Stimulated activated naive CD8-positive, alpha-beta T cell treated with anti-CD3 and anti-CD28 coated beads, Interleukin-15, Interleukin-2, amounts not matched to agents 100 ng/mL and 50 ng/mL, for 24 hours (primary cell): ENCODE data around the gene GALNT18.
A peak's percentile ranks its signal among the peaks of the same experiment; 100 is the strongest.

Experiments
- H3K27ac Mint-ChIP-seq: one replicate; pipeline ENCODE4 v1.8.0; 2021; ENCODE audit warnings: mild to moderate bottlenecking, mixed read lengths
- H3K27me3 Mint-ChIP-seq: one replicate; pipeline ENCODE4 v1.8.0; 2021; ENCODE audit warnings: mixed read lengths
- H3K36me3 Mint-ChIP-seq: one replicate; pipeline ENCODE4 v1.8.0; 2021; ENCODE audit warnings: low read depth, mixed read lengths
- H3K4me1 Mint-ChIP-seq: one replicate; pipeline ENCODE4 v1.8.0; 2021; ENCODE audit warnings: low read depth, mixed read lengths
- H3K4me3 Mint-ChIP-seq: one replicate; pipeline ENCODE4 v1.8.0; 2021; ENCODE audit warnings: mild to moderate bottlenecking, mixed read lengths
- H3K9me3 Mint-ChIP-seq: one replicate; pipeline ENCODE4 v1.8.0; 2021; ENCODE audit warnings: mixed read lengths

Gene GALNT18

DNA sequence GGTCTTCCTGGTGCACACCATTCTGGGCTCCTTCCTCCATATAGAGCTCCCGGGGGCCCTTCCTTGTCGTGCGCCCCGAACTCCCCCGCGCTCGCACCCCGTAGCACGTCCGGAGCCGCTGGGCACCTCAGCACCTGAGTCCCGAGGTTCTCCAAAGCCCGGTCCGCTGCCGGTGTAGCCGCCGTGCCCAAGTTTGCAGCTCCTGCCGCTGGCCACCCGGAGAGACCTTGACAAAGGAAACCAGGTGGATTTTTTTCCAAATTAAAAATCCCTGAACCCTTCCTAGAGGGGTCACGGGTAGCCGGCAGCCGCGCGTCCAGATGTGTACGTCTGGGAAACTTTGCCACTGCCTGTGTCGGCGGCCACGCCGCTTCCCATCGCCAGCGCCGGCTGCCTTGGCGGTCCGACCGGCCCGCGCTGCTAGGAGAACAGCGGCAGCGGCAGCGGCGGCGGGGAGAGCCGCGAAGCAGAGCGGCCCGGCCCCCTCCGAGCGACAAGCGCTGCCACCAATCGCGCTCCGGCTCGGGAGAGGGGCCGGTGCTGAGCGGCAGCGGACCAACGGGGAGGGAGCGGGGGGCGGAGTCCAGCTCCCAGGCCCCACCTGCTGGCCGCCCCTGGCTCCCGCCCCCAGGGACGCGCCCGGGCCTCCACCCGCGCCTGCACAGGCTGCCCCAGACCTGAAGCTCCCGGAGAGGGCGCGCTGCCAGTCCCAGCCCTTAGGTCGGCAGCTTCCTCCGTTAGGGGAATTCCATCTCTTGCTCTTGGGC lies at the start of gene GALNT18:
Gene GALNT18 (minus strand): TSS at position 433 of the 767 bp plus-strand sequence.
- H3K9me3 Mint-ChIP-seq, result no peaks in the 10 kb centered on the region

DNA sequence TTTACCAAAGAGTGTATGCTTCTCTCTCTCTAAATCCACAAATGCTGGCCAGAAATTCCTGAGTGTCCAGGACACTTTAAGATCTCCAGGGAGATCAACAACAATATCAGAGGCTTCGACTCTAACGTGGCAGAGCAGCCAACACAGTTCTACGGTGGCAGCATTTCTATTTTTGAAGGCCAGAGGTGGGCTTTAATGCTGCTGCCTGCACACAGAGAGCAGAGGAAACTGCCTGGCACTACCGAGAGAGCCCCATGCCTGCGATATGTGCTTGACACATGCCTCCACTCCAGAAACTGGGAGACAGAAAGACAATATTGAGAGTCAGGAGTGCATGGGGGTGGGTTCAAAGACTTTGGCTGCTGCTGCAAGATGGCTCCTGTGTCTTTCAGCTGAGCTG lies 48.8 kb upstream of the GALNT18 start:
- Mint-ChIP-seq H3K27me3 (peaks cover 7% of the 10 kb centered on the region), H3K4me3 (no peak overlapping the region), H3K4me1 (no peaks in the 10 kb centered on the region), H3K9me3 (no peaks in the 10 kb centered on the region), H3K36me3 (no peaks in the 10 kb centered on the region), H3K27ac (no peak overlapping the region)

More for the DNA sequence above, at the start of gene GALNT18:
- H3K4me1 Mint-ChIP-seq, result peaks cover 9% of the 10 kb centered on the region
- peak within 1 kb of the TSS; percentile 68 for H3K27ac Mint-ChIP-seq
- H3K27me3 Mint-ChIP-seq, result peaks cover 69% of the 10 kb centered on the region
- H3K36me3 Mint-ChIP-seq, result no peaks in the 10 kb centered on the region
- peak within 1 kb of the TSS; percentile 84 for H3K4me3 Mint-ChIP-seq

GRCh38 chr11:11669233-11669846 lies 47.5 kb upstream of the GALNT18 start:
- peaks cover 4% of the 10 kb centered on the region for H3K27me3 Mint-ChIP-seq
- H3K27ac Mint-ChIP-seq, result no peak overlapping the region
- no peaks in the 10 kb centered on the region for H3K36me3 Mint-ChIP-seq
- no peaks in the 10 kb centered on the region for H3K4me1 Mint-ChIP-seq
- no peaks in the 10 kb centered on the region for H3K9me3 Mint-ChIP-seq
- no peak overlapping the region for H3K4me3 Mint-ChIP-seq

DNA sequence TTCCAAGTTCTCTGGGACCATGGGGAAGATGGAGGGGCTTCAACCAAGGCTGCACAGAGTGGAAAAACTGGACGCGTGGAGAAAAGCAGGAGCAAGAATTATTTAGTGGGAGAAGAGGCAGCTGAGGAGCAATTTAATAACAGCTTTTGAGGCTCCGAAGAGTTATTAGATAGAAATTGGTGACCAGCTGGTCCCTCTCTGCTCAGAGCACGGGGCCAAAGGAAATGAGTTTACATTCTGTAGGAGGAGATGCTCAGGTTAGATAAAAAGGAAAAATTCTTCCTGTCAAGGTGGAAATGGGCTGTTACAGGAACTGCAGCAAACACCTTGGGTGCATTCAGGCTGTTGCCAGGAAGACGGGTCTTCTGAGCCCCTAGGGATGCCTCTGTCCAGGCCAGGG lies 47.0 kb upstream of the GALNT18 start:
- H3K27me3 Mint-ChIP-seq, result peaks cover 4% of the 10 kb centered on the region
- H3K27ac Mint-ChIP-seq, result no peak overlapping the region

GRCh38 chr11:11668274-11668673 lies 46.5 kb upstream of the GALNT18 start:
- no peaks in the 10 kb centered on the region for H3K4me1 Mint-ChIP-seq
- peaks cover 4% of the 10 kb centered on the region for H3K27me3 Mint-ChIP-seq
- no peaks in the 10 kb centered on the region for H3K9me3 Mint-ChIP-seq
- H3K4me3 Mint-ChIP-seq, result no peak overlapping the region
- H3K27ac Mint-ChIP-seq, result no peak overlapping the region
- no peaks in the 10 kb centered on the region for H3K36me3 Mint-ChIP-seq

More for the DNA sequence above, 47.0 kb upstream of the GALNT18 start:
- Mint-ChIP-seq H3K4me3 (no peak overlapping the region), H3K9me3 (no peaks in the 10 kb centered on the region), H3K36me3 (no peaks in the 10 kb centered on the region), H3K4me1 (no peaks in the 10 kb centered on the region)

DNA sequence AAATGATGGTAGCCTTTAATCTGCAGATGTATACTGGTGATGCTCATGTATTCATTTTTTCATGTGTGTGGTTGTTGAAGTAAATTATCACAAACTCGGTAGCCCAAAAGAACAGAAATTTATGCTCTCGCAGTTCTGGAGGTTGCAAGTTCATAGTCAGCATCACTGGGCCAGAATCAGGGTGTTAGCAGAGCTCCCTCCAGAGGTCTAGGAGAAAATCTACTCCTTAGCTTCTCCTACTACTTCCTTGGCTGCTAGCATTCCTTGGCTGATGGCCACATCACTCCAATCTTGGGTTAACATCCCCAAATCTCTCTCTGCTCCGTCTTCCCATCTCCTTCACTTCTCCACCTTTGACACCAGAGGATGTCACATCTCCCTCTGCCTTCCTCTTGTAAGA lies 45.3 kb upstream of the GALNT18 start:
- no peaks in the 10 kb centered on the region for H3K36me3 Mint-ChIP-seq
- no peak overlapping the region for H3K4me3 Mint-ChIP-seq
- H3K27me3 Mint-ChIP-seq, result peaks cover 4% of the 10 kb centered on the region

DNA sequence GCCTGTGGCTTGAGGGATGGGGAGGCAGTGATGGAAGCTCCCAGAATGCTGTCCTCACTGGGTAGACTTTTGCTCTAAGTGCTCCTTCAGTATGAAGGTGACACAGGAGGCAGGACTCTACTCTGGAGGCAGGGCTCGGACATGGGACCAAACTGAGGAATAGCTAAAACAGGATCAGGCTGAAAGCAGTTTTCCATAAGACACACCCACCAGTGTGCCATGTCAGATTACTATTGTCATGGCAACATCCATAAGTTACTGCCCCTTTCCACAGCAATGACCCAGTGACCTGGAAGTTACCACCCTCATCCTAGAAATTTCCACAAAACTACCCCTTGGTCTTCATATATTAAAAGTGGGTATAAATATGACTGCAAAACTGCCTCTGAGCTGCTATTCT lies 43.6 kb upstream of the GALNT18 start:
- peaks cover 4% of the 10 kb centered on the region for H3K27me3 Mint-ChIP-seq

More for the DNA sequence above, 45.3 kb upstream of the GALNT18 start:
- Mint-ChIP-seq H3K9me3 (no peaks in the 10 kb centered on the region), H3K4me1 (no peaks in the 10 kb centered on the region), H3K27ac (no peak overlapping the region)

GRCh38 chr11:11663907-11664306 lies 42.1 kb upstream of the GALNT18 start:
- Mint-ChIP-seq H3K36me3 (no peaks in the 10 kb centered on the region), H3K4me3 (no peak overlapping the region), H3K27me3 (peaks cover 4% of the 10 kb centered on the region), H3K9me3 (no peaks in the 10 kb centered on the region), H3K27ac (no peak overlapping the region), H3K4me1 (no peaks in the 10 kb centered on the region)

More for the DNA sequence above, 43.6 kb upstream of the GALNT18 start:
- Mint-ChIP-seq H3K27ac (no peak overlapping the region), H3K9me3 (no peaks in the 10 kb centered on the region), H3K36me3 (no peaks in the 10 kb centered on the region), H3K4me1 (no peaks in the 10 kb centered on the region), H3K4me3 (no peak overlapping the region)

DNA sequence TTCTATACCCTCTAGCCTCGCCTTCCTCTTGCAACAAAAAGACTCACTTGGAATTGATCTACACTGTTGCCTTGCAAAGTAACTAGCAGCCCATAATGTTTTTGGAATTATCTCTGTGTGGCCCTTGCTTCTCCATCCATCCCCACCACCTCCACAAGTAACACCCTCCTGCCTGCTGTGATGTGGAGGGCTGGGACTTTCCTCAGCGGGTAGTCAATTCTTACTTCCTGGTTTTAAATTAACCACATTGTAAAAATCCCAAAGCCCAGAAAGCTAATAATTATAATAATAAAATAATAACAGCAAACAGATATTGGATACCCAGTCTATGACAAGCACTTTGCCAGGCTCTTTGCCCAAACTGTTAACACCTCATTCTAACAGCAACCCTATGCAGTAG lies 40.8 kb upstream of the GALNT18 start:
- no peaks in the 10 kb centered on the region for H3K9me3 Mint-ChIP-seq
- no peak overlapping the region for H3K27ac Mint-ChIP-seq
- H3K27me3 Mint-ChIP-seq, result peaks cover 4% of the 10 kb centered on the region
- H3K36me3 Mint-ChIP-seq, result no peaks in the 10 kb centered on the region
- no peak overlapping the region for H3K4me3 Mint-ChIP-seq
- no peaks in the 10 kb centered on the region for H3K4me1 Mint-ChIP-seq

- no peaks in the 10 kb centered on the region for H3K4me1 Mint-ChIP-seq
Measured at GRCh38 chr11:11661326-11662040, 39.7 kb upstream of the GALNT18 start.

DNA sequence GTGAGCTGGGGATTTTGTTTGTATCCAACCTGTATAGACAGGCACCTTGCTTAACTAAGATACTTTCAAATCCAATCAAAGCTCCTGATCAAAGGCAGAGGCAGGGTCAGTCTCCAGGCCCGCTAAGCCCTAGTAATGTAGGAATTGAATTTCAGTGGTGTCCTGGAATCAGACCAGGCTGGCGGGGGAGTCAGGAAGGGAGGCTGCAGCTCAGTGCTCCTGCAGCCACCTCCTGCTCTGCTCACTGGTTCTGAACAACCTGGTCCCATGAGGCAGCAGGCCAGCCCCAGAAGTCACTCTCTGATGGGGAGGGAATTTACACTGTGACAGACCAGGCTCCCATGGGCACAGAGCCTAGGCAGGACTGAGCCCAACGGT lies 38.5 kb upstream of the GALNT18 start:
- Mint-ChIP-seq H3K4me3 (no peak overlapping the region), H3K27me3 (peaks cover 2% of the 10 kb centered on the region), H3K27ac (no peak overlapping the region), H3K36me3 (no peaks in the 10 kb centered on the region), H3K4me1 (no peaks in the 10 kb centered on the region), H3K9me3 (no peaks in the 10 kb centered on the region)

More at GRCh38 chr11:11661326-11662040, 39.7 kb upstream of the GALNT18 start:
- H3K27ac Mint-ChIP-seq, result no peak overlapping the region
- no peaks in the 10 kb centered on the region for H3K27me3 Mint-ChIP-seq
- no peaks in the 10 kb centered on the region for H3K9me3 Mint-ChIP-seq
- no peak overlapping the region for H3K4me3 Mint-ChIP-seq
- H3K36me3 Mint-ChIP-seq, result no peaks in the 10 kb centered on the region

DNA sequence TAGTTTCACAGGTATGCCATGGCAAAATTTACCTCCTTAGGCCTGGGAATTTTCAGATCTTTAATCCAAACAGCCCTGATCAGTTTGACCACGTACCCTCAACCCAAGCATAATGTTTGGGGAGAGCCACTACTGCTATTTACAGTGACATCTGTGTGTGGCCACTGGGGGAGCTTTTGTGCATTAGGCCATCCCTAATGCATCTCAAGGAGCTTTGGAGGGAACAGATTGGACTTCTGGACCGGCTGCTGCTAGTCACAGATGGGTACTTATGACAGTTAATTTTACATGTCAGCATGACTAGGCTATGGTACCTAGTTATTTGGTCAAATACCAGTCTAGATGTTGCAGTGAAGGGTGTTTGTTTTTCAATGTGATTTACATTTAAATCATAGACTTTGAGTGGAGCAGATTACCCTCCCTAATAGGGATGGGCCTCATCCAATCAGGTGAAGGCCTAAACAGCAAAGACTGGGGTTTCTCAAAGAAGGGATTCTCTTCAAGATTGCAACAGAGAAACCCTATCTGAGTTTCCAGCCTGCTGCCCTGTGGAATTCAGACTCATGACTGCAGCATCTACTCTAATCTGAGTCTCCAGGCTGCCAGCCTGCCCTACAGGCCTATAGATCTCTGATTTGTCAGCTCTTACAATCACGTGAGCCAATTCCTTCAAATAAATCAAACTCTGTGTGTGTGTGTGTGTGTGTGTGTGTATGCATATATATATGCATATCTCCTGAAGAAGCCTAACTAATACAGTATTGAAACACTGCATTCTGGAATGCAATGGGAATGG lies 38.0 kb upstream of the GALNT18 start:
- Mint-ChIP-seq H3K4me3 (no peak overlapping the region), H3K27ac (no peak overlapping the region), H3K9me3 (no peaks in the 10 kb centered on the region), H3K36me3 (no peaks in the 10 kb centered on the region), H3K4me1 (no peaks in the 10 kb centered on the region), H3K27me3 (peaks cover 7% of the 10 kb centered on the region)

DNA sequence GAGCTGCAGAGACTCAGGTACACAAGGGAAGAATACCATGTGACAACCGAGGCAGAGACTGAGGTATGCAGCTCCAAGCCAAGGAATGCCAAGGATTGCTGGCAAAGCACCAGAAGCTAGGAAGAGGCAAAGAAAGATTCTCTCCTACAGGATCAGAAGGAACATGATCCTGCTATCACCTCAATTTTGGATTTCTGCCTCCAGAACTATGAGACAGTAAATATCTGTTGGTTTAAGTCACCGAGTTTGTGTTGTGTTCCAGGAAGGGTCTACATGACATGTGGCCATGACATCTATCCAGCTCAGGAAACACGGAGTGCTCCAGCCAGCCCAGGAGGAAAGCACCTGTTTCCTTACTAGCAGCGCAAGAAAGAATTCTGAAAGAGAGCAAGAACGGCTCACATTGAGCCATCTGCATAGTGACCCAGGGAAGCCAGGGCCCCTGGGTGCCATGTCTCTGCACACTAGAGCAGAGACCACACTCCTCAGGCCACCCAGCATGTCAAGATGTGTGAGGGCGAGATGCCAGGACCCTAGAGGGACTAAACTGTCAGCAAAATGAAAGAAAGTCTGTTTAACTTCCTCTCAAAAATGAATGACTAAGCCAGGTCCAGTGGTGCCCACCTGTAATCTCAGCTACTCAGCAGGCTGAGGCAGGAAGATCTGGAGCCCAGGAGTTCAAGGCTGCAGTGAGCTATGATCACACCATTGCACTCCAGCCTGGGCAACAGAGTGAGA lies 35.6 kb upstream of the GALNT18 start:
- Mint-ChIP-seq H3K4me3 (no peak overlapping the region), H3K9me3 (no peaks in the 10 kb centered on the region), H3K4me1 (no peaks in the 10 kb centered on the region), H3K36me3 (no peaks in the 10 kb centered on the region), H3K27ac (no peak overlapping the region), H3K27me3 (peaks cover 14% of the 10 kb centered on the region)

DNA sequence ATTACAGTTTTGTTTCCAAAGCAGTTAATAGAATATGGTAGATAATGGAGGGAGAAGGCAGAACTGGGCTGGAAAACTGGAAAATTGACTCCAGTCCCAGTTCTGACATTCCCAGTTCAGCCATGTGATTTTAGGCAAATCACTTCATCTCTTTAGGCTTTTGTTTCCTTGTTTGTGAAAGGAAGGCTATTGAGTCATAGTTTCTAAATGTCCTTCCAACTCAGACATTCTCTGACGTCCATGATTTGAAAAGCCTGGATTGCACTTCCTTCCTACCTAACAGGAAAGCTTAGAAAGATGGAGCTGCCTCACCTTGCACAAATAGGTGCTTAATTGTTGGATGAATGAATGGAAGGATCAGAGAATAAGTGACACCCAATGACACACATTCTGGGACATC lies 19.8 kb upstream of the GALNT18 start:
- Mint-ChIP-seq H3K27ac (no peak overlapping the region), H3K9me3 (no peaks in the 10 kb centered on the region), H3K36me3 (no peaks in the 10 kb centered on the region), H3K27me3 (peaks cover 38% of the 10 kb centered on the region), H3K4me3 (no peak overlapping the region), H3K4me1 (no peaks in the 10 kb centered on the region)
